ENCODE data around the gene CSMD2. TPM values are rescaled to one million over a fixed set of nuclear protein-coding genes. Genes with fewer than 3 reads are reported as not detected.

CSMD2 gene
- total RNA-seq, 2 experiments from 2014 or later = not detected

- no peaks in the 10 kb centered on the region for H3K36me3 Mint-ChIP-seq (ENCODE audit: low read depth)
- Histone ChIP-seq H3K27ac (ENCODE audit: low read depth in 1 of 2, low read length in 2 of 2) (no peak overlapping the region), H3K9me3 (ENCODE audit: control insufficient read depth in 1 of 2, insufficient read depth in 1 of 2, low read length in 2 of 2) (peaks cover 0 to 3% of the 10 kb centered on the region in 2 experiments), H3K4me1 (ENCODE audit: insufficient read depth, low read length) (no peaks in the 10 kb centered on the region), H3K27me3 (ENCODE audit: control insufficient read depth in 1 of 2, insufficient read depth in 2 of 2, low read length in 2 of 2) (peaks cover 2 to 21% of the 10 kb centered on the region in 2 experiments), H3K4me3 (ENCODE audit: low read length) (no peak overlapping the region), H3K36me3 (ENCODE audit: insufficient read depth, low read length) (no peaks in the 10 kb centered on the region)
- intact Hi-C loops (cut with DNase I, micrococcal nuclease) = no loop called here
- ATAC-seq (ENCODE audit: poor library complexity) (no peak), DNase-seq (no peak)
- no peak overlapping the region for H3K4me3 Mint-ChIP-seq
- ChIA-PET CTCF (no interaction called here), POLR2A (no interaction called here)
- no peaks in the 10 kb centered on the region for H3K9me3 Mint-ChIP-seq
- H3K4me1 Mint-ChIP-seq (ENCODE audit: low read depth) = no peaks in the 10 kb centered on the region
- peaks cover 45% of the 10 kb centered on the region for H3K27me3 Mint-ChIP-seq
- TF ChIP-seq CTCF (IDR thresholded peaks at IDR 0.05) = no peak
- H3K27ac Mint-ChIP-seq = no peak overlapping the region
Observed at GRCh38 chr1:33709174-33709782, 455.8 kb downstream of the CSMD2 start.

GRCh38 chr1:33706634-33707255 lies 458.3 kb downstream of the CSMD2 start:
- Mint-ChIP-seq H3K4me3 (no peak overlapping the region), H3K27ac (no peak overlapping the region), H3K4me1 (ENCODE audit: low read depth) (no peaks in the 10 kb centered on the region), H3K27me3 (peaks cover 37% of the 10 kb centered on the region), H3K36me3 (ENCODE audit: low read depth) (no peaks in the 10 kb centered on the region), H3K9me3 (no peaks in the 10 kb centered on the region)
- Histone ChIP-seq H3K4me1 (ENCODE audit: insufficient read depth, low read length) (no peaks in the 10 kb centered on the region), H3K9me3 (ENCODE audit: control insufficient read depth in 1 of 2, insufficient read depth in 1 of 2, low read length in 2 of 2) (peaks cover 0 to 3% of the 10 kb centered on the region in 2 experiments), H3K36me3 (ENCODE audit: insufficient read depth, low read length) (no peaks in the 10 kb centered on the region), H3K27ac (ENCODE audit: low read depth in 1 of 2, low read length in 2 of 2) (no peak overlapping the region), H3K4me3 (ENCODE audit: low read length) (no peak overlapping the region), H3K27me3 (ENCODE audit: control insufficient read depth in 1 of 2, insufficient read depth in 2 of 2, low read length in 2 of 2) (peaks cover 0 to 20% of the 10 kb centered on the region in 2 experiments)
- POLR2A ChIA-PET = no interaction called here
- DNase-seq = no peak
- CTCF ChIA-PET = no interaction called here
- no peak for ATAC-seq (ENCODE audit: poor library complexity)
- TF ChIP-seq CTCF (IDR thresholded peaks at IDR 0.05) = no peak
- intact Hi-C loops (cut with DNase I, micrococcal nuclease) = no loop called here

GRCh38 chr1:33703464-33703863 lies 461.6 kb downstream of the CSMD2 start:
- Histone ChIP-seq H3K9me3 (ENCODE audit: control insufficient read depth in 1 of 2, insufficient read depth in 1 of 2, low read length in 2 of 2) (peaks cover 0 to 3% of the 10 kb centered on the region in 2 experiments), H3K4me3 (ENCODE audit: low read length) (no peak overlapping the region), H3K27me3 (ENCODE audit: control insufficient read depth in 1 of 2, insufficient read depth in 2 of 2, low read length in 2 of 2) (peaks cover 0 to 14% of the 10 kb centered on the region in 2 experiments), H3K27ac (ENCODE audit: low read depth in 1 of 2, low read length in 2 of 2) (no peak overlapping the region), H3K36me3 (ENCODE audit: insufficient read depth, low read length) (no peaks in the 10 kb centered on the region), H3K4me1 (ENCODE audit: insufficient read depth, low read length) (no peaks in the 10 kb centered on the region)
- H3K9me3 Mint-ChIP-seq = no peaks in the 10 kb centered on the region
- no peak for DNase-seq
- H3K27me3 Mint-ChIP-seq = peaks cover 28% of the 10 kb centered on the region
- intact Hi-C loops (cut with DNase I, micrococcal nuclease) = no loop called here
- POLR2A ChIA-PET = no interaction called here
- H3K4me1 Mint-ChIP-seq (ENCODE audit: low read depth) = no peaks in the 10 kb centered on the region
- no peak overlapping the region for H3K4me3 Mint-ChIP-seq
- no peaks in the 10 kb centered on the region for H3K36me3 Mint-ChIP-seq (ENCODE audit: low read depth)
- no peak for TF ChIP-seq CTCF (IDR thresholded peaks at IDR 0.05)
- CTCF ChIA-PET = interaction anchor here (1.2 kb wide), 1 partner anchor 16 kb away, joined by 3 read pairs; no protein-coding TSS in a partner anchor
- no peak overlapping the region for H3K27ac Mint-ChIP-seq
- no peak for ATAC-seq (ENCODE audit: poor library complexity)

Measured in CD4-positive, alpha-beta T cell (primary cell).